OCI-LY1 (cell line): ENCODE data around the gene ZNF322.

Source experiments
- H2AFZ ChIP-seq: fragments of 200-600 bp; sonication (generic), shearing (Covaris generic); 2 replicates; pipeline ENCODE4 v1.6.0; 2014; ENCODE audit warnings: antibody characterized with exemption, mild to moderate bottlenecking, low read length
- H3F3A ChIP-seq: fragments of 200-600 bp; sonication (generic), shearing (Covaris generic); 2 replicates; pipeline ENCODE4 v1.6.0; 2014; ENCODE audit warnings: mild to moderate bottlenecking, antibody characterized with exemption, low read length, moderate library complexity; ENCODE audit not compliant: insufficient read depth
- H3K27ac ChIP-seq: fragments of 200-600 bp; sonication (generic); 2 replicates; pipeline ENCODE4 v1.5.1; 2014; ENCODE audit warnings: low read length, mixed run types, mild to moderate bottlenecking, low read depth; ENCODE audit not compliant: poor library complexity, severe bottlenecking
- H3K27me3 ChIP-seq: fragments of 200-600 bp; sonication (generic); 2 replicates; pipeline ENCODE4 v1.6.0; 2014; ENCODE audit warnings: antibody characterized with exemption, mild to moderate bottlenecking, low read length, moderate library complexity; ENCODE audit not compliant: insufficient read depth
- H3K36me3 ChIP-seq: fragments of 200-600 bp; sonication (generic); 2 replicates; pipeline ENCODE4 v1.6.1; 2014; ENCODE audit warnings: mild to moderate bottlenecking, antibody characterized with exemption, low read length, moderate library complexity, mixed read lengths; ENCODE audit not compliant: insufficient read depth
- H3K4me1 ChIP-seq: fragments of 200-600 bp; sonication (generic); 2 replicates; pipeline ENCODE4 v1.5.1; 2014; ENCODE audit warnings: mild to moderate bottlenecking, low read length, moderate library complexity; ENCODE audit not compliant: insufficient read depth, severe bottlenecking
- H3K4me2 ChIP-seq: fragments of 200-600 bp; sonication (generic), shearing (Covaris generic); 2 replicates; pipeline ENCODE4 v1.6.1; 2014; ENCODE audit warnings: low read length
- H3K4me3 ChIP-seq: fragments of 200-600 bp; sonication (generic); 2 replicates; pipeline ENCODE4 v1.5.1; 2014; ENCODE audit warnings: low read length, low read depth, mild to moderate bottlenecking, mixed read lengths; ENCODE audit not compliant: poor library complexity, severe bottlenecking
- H3K79me2 ChIP-seq: fragments of 200-600 bp; shearing (Covaris generic); 2 replicates; pipeline ENCODE4 v1.6.1; 2016; ENCODE audit warnings: mixed run types, low read length, mixed read lengths; ENCODE audit not compliant: insufficient read depth
- H3K9ac ChIP-seq: fragments of 200-600 bp; sonication (generic), shearing (Covaris generic); 2 replicates; pipeline ENCODE4 v1.6.1; 2014; ENCODE audit warnings: mild to moderate bottlenecking, low read length, mixed read lengths
- H3K9me2 ChIP-seq: fragments of 200-600 bp; sonication (generic), shearing (Covaris generic); 2 replicates; pipeline ENCODE4 v1.6.1; 2014; ENCODE audit warnings: low read depth, mild to moderate bottlenecking, low read length, mixed read lengths
- H3K9me3 ChIP-seq: fragments of 200-600 bp; shearing (Covaris generic); 2 replicates; pipeline ENCODE4 v1.6.1; 2014; ENCODE audit warnings: low read length, mixed read lengths
- H4K20me1 ChIP-seq: fragments of 200-600 bp; sonication (generic), shearing (Covaris generic); 2 replicates; pipeline ENCODE4 v1.6.0; 2016; ENCODE audit warnings: mild to moderate bottlenecking, low read length; ENCODE audit not compliant: insufficient read depth
- CTCF ChIP-seq: fragments of 200-600 bp; sonication (generic), shearing (Covaris generic); IDR thresholded peaks from 2 replicates; pipeline ENCODE4 v1.5.1; 2017; ENCODE audit warnings: mild to moderate bottlenecking, antibody characterized with exemption, low read length, moderate library complexity, mixed read lengths
- EZH2 ChIP-seq: fragments of 200-600 bp; sonication (generic), shearing (Covaris generic); IDR thresholded peaks from 2 replicates; pipeline ENCODE4 v1.8.0; 2017; ENCODE audit warnings: borderline replicate concordance, mixed run types, mild to moderate bottlenecking, antibody characterized with exemption, low read length, moderate library complexity, mixed read lengths

Gene ZNF322

GRCh38 chr6:26597821-26598220 lies 61.7 kb downstream of the ZNF322 start:
- TF ChIP-seq EZH2: no peak
- TF ChIP-seq CTCF: no peak
- Histone ChIP-seq H3F3A (no peaks in the 10 kb centered on the region), H4K20me1 (no peaks in the 10 kb centered on the region), H3K4me2 (peak overlapping the region; percentile 90), H2AFZ (no peak overlapping the region), H3K9me2 (no peaks in the 10 kb centered on the region), H3K79me2 (peaks cover 13% of the 10 kb centered on the region), H3K27ac (no peak overlapping the region), H3K4me3 (peak overlapping the region; percentile 87), H3K9ac (peak overlapping the region; percentile 89), H3K4me1 (peaks cover 19% of the 10 kb centered on the region), H3K9me3 (no peaks in the 10 kb centered on the region), H3K27me3 (no peaks in the 10 kb centered on the region), H3K36me3 (peaks cover 24% of the 10 kb centered on the region)

- no peak overlapping the region for H3K27ac ChIP-seq
- no peaks in the 10 kb centered on the region for H3K27me3 ChIP-seq
- H3K4me2 ChIP-seq: peak overlapping the region; percentile 90
- H3K9me2 ChIP-seq: no peaks in the 10 kb centered on the region
- TF ChIP-seq EZH2 (no peak), CTCF (no peak)
- peaks cover 13% of the 10 kb centered on the region for H3K79me2 ChIP-seq
- H3K4me1 ChIP-seq: peaks cover 19% of the 10 kb centered on the region
- no peak overlapping the region for H2AFZ ChIP-seq
- H3K4me3 ChIP-seq: peak overlapping the region; percentile 87
- peak overlapping the region; percentile 89 for H3K9ac ChIP-seq
- no peaks in the 10 kb centered on the region for H4K20me1 ChIP-seq
- no peaks in the 10 kb centered on the region for H3F3A ChIP-seq
- H3K9me3 ChIP-seq: no peaks in the 10 kb centered on the region
- H3K36me3 ChIP-seq: peaks cover 24% of the 10 kb centered on the region
Observed at GRCh38 chr6:26597389-26597766, 62.2 kb downstream of the ZNF322 start.

GRCh38 chr6:26596579-26597388 lies 62.8 kb downstream of the ZNF322 start, which contains the start of gene ABT1:
Gene ABT1, plus strand, starts transcription at chr6:26596953. Its CDS starts 30 bp downstream, at chr6:26596983.
- H3K4me1 ChIP-seq: peaks cover 19% of the 10 kb centered on the region
- H3K9me2 ChIP-seq: no peaks in the 10 kb centered on the region
- H3K27ac ChIP-seq: peak within 1 kb of the TSS; percentile 54
- peak within 1 kb of the TSS; percentile 89 for H3K9ac ChIP-seq
- peaks cover 13% of the 10 kb centered on the region for H3K79me2 ChIP-seq
- H3K27me3 ChIP-seq: no peaks in the 10 kb centered on the region
- H2AFZ ChIP-seq: no peak within 1 kb of the TSS
- peak within 1 kb of the TSS; percentile 90 for H3K4me2 ChIP-seq
- H4K20me1 ChIP-seq: no peaks in the 10 kb centered on the region
- H3K4me3 ChIP-seq: peak within 1 kb of the TSS; percentile 87
- TF ChIP-seq EZH2 (no peak), CTCF (no peak)
- peaks cover 24% of the 10 kb centered on the region for H3K36me3 ChIP-seq
- H3K9me3 ChIP-seq: no peaks in the 10 kb centered on the region
- H3F3A ChIP-seq: no peaks in the 10 kb centered on the region
